ENCODE measurements around the gene NR6A1. TPM values are rescaled to one million over a fixed set of nuclear protein-coding genes. Genes with fewer than 3 reads are reported as not detected.

NR6A1 gene
- total RNA-seq, 2 donors from 2014 or later = 0.98 to 1.2 TPM

DNA sequence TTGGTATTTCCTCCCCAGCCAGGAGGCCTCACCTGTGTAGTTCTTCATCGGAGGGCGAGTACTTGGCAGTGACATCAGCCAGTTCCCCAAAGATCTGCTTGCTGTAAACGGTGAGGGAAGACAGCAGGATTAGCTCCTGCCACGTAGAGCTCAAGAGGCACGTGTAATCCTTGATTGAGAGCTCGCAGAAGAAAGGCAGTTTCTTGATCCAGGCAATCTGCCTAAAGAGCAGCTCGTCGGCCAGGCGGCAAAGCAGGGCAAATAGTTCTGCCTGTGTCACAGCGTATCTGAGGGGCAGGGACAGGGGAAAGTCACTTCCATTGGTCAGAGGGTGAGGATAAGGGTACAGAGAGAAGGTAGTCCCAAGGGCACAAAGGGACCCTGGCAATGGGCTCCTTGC, 235.3 kb downstream of the NR6A1 start:
- no peak for ATAC-seq (replicated peaks)
- no peak overlapping the region for H3K27ac Mint-ChIP-seq
- H3K36me3 Mint-ChIP-seq (ENCODE audit: low read depth) = no peaks in the 10 kb centered on the region
- H3K4me3 Mint-ChIP-seq = no peak overlapping the region
- no peaks in the 10 kb centered on the region for H3K4me1 Mint-ChIP-seq
- H3K9me3 Mint-ChIP-seq = no peaks in the 10 kb centered on the region
- peaks cover 5% of the 10 kb centered on the region for H3K27me3 Mint-ChIP-seq

- Mint-ChIP-seq H3K4me1 (no peaks in the 10 kb centered on the region), H3K9me3 (no peaks in the 10 kb centered on the region), H3K27me3 (no peaks in the 10 kb centered on the region), H3K4me3 (no peak overlapping the region), H3K36me3 (ENCODE audit: low read depth) (no peaks in the 10 kb centered on the region), H3K27ac (no peak overlapping the region)
- ATAC-seq (replicated peaks) = no peak
These were observed 238.2 kb downstream of the NR6A1 start for GRCh38 chr9:124532897-124533296.

DNA sequence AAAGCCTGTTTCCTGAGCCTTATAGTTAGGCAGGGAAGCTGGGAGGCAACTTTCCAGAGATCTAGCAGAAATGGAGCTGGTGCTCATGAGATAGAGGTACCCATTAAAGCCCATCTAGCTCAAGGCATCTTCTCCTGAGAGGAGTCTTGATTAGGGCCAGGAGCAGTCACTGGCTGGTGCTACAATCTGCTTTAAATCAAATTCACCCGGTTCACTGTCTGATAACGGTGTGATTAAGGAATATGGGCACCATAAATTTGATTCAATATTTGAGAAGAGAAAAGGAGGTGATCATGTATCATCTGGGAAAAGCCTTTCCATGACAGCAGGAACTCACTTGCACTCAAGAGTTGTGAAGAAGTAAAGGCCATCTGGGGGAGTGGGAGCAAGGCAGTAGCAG, 240.0 kb downstream of the NR6A1 start:
- Mint-ChIP-seq H3K4me3 (no peak overlapping the region), H3K36me3 (ENCODE audit: low read depth) (no peaks in the 10 kb centered on the region), H3K27ac (no peak overlapping the region), H3K27me3 (no peaks in the 10 kb centered on the region), H3K9me3 (no peaks in the 10 kb centered on the region), H3K4me1 (no peaks in the 10 kb centered on the region)
- no peak for ATAC-seq (replicated peaks)

- ATAC-seq (replicated peaks) = no peak
- Mint-ChIP-seq H3K27ac (no peak overlapping the region), H3K27me3 (no peaks in the 10 kb centered on the region), H3K9me3 (no peaks in the 10 kb centered on the region), H3K4me3 (no peak overlapping the region), H3K4me1 (no peaks in the 10 kb centered on the region), H3K36me3 (ENCODE audit: low read depth) (no peaks in the 10 kb centered on the region)
These were observed 240.9 kb downstream of the NR6A1 start for GRCh38 chr9:124530246-124530645.

DNA sequence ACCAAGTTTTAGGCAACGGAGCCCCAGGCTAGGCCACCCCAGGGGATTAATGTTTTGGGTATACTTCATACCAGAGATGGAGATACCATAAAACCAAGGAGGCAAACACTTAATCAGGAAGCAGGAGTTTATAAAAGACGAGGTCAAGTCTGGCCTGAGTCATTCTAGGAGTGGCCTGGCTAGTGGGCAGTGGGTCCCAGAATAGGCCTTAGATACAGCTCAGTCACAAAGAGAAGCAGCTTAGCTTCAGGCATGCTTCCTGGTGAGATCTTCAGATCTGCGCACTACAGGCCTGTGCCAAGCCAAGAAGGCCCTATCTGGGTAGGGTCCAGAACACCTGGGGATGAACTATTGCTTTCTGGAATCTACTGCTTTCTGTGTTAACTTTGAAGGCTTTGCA, 243.3 kb downstream of the NR6A1 start:
- ATAC-seq (replicated peaks) = no peak
- Mint-ChIP-seq H3K36me3 (ENCODE audit: low read depth) (no peaks in the 10 kb centered on the region), H3K27me3 (peaks cover 5% of the 10 kb centered on the region), H3K4me1 (no peaks in the 10 kb centered on the region), H3K27ac (no peak overlapping the region), H3K9me3 (no peaks in the 10 kb centered on the region), H3K4me3 (no peak overlapping the region)

GRCh38 chr9:124526174-124526573, 244.9 kb downstream of the NR6A1 start:
- Mint-ChIP-seq H3K9me3 (no peaks in the 10 kb centered on the region), H3K27ac (no peak overlapping the region), H3K36me3 (ENCODE audit: low read depth) (no peaks in the 10 kb centered on the region), H3K4me3 (no peak overlapping the region), H3K4me1 (no peaks in the 10 kb centered on the region), H3K27me3 (peaks cover 14% of the 10 kb centered on the region)
- no peak for ATAC-seq (replicated peaks)

- H3K27me3 Mint-ChIP-seq = peaks cover 23% of the 10 kb centered on the region
- ATAC-seq (replicated peaks) = no peak
- H3K27ac Mint-ChIP-seq = no peak overlapping the region
- H3K4me3 Mint-ChIP-seq = no peak overlapping the region
- no peaks in the 10 kb centered on the region for H3K4me1 Mint-ChIP-seq
- no peaks in the 10 kb centered on the region for H3K9me3 Mint-ChIP-seq
- no peaks in the 10 kb centered on the region for H3K36me3 Mint-ChIP-seq (ENCODE audit: low read depth)
These were observed 248.7 kb downstream of the NR6A1 start for GRCh38 chr9:124522121-124523098.

GRCh38 chr9:124521142-124521541, 250.0 kb downstream of the NR6A1 start:
- no peaks in the 10 kb centered on the region for H3K36me3 Mint-ChIP-seq (ENCODE audit: low read depth)
- no peak for ATAC-seq (replicated peaks)
- no peak overlapping the region for H3K4me3 Mint-ChIP-seq
- no peak overlapping the region for H3K27ac Mint-ChIP-seq
- H3K4me1 Mint-ChIP-seq = no peaks in the 10 kb centered on the region
- H3K9me3 Mint-ChIP-seq = no peaks in the 10 kb centered on the region
- peaks cover 23% of the 10 kb centered on the region for H3K27me3 Mint-ChIP-seq

DNA sequence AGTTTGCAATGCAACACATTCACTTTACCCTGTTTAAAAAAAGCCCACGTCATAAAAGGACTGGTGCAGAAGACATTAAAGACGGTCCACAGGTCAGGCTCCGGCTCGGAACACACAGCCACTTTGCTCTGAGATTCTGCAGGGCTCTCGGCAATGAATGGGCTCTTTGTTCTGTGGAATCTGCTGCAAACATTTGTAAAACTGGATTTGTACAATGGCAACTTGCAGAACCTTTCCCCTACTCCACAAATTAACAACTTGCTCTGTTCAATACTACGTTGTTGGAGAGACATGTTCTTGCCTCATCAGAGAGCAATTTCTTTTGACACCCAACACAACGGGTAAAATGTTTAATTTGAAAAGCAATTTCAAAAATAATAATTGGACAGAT, 250.9 kb downstream of the NR6A1 start:
- no peak overlapping the region for H3K4me3 Mint-ChIP-seq
- no peaks in the 10 kb centered on the region for H3K9me3 Mint-ChIP-seq
- no peaks in the 10 kb centered on the region for H3K4me1 Mint-ChIP-seq
- H3K27me3 Mint-ChIP-seq = peaks cover 23% of the 10 kb centered on the region
- no peak overlapping the region for H3K27ac Mint-ChIP-seq
- no peak for ATAC-seq (replicated peaks)
- no peaks in the 10 kb centered on the region for H3K36me3 Mint-ChIP-seq (ENCODE audit: low read depth)

GRCh38 chr9:124518116-124518515, 253.0 kb downstream of the NR6A1 start:
- Mint-ChIP-seq H3K27ac (no peak overlapping the region), H3K27me3 (peaks cover 22% of the 10 kb centered on the region), H3K9me3 (no peaks in the 10 kb centered on the region), H3K4me3 (no peak overlapping the region), H3K4me1 (no peaks in the 10 kb centered on the region), H3K36me3 (ENCODE audit: low read depth) (no peaks in the 10 kb centered on the region)
- ATAC-seq (replicated peaks) = no peak

DNA sequence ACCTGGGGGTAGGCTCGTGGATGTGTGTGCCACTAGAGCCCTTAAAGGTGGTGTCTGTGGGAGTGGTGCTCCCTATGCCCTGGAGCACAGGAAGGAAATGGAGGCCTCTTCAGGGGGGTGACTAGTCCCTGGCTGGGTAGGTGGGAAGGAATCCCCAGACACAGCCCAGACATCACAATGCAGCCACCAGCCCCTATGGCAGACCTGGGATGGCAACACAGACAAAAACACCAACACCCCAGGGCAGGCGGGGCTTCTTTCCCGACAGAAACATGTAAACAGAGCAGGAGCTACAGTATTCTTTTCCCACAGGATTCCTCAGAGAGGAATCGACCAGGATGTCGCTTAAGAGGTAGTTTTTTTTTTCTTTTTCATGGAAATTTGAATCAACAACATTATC, 253.5 kb downstream of the NR6A1 start:
- ATAC-seq (replicated peaks) = no peak
- H3K9me3 Mint-ChIP-seq = no peaks in the 10 kb centered on the region
- H3K36me3 Mint-ChIP-seq (ENCODE audit: low read depth) = no peaks in the 10 kb centered on the region
- H3K4me1 Mint-ChIP-seq = no peaks in the 10 kb centered on the region
- H3K4me3 Mint-ChIP-seq = no peak overlapping the region
- H3K27me3 Mint-ChIP-seq = peaks cover 21% of the 10 kb centered on the region
- H3K27ac Mint-ChIP-seq = no peak overlapping the region

DNA sequence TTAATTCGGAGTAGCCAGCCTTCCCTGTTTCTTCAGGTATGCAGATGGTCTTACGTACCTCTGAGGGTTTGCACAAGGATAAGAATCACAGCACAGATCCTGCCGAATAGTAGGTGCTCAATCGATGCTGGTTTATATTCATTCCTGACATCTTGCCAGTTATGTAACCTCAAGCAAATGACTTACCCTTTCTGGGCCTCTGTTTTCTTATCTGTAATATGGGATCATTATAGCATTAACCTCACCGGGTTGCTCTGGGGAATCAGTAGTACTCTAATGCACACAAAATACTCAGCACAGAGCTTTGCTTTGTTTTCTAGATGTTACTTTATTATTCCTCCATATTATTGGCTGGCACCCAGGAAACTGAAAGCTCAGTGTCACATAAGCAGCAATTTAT, 256.2 kb downstream of the NR6A1 start:
- Mint-ChIP-seq H3K27ac (no peak overlapping the region), H3K4me3 (no peak overlapping the region), H3K36me3 (ENCODE audit: low read depth) (no peaks in the 10 kb centered on the region), H3K9me3 (no peaks in the 10 kb centered on the region), H3K27me3 (peaks cover 15% of the 10 kb centered on the region), H3K4me1 (no peaks in the 10 kb centered on the region)
- no peak for ATAC-seq (replicated peaks)

DNA sequence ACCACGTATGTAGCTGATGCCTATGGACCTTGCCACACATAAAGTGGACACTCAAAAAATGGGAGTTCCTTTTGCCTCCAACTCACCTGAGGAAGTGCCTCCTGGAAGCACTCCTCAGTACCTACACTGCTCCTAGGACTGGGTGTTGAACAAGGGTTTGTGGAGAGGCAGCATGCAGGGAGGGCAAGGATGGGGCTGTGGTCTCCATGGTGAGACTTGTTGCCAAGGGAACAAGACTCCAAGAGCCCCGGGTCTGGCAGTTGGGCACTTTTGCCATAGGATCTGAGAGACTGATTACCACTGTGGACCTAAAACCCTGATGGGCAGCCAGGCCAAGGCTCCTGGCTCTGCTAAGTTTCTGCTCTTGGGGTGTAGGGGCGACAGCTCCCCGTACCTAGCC, 257.0 kb downstream of the NR6A1 start:
- no peak for ATAC-seq (replicated peaks)
- Mint-ChIP-seq H3K9me3 (no peaks in the 10 kb centered on the region), H3K27me3 (peaks cover 15% of the 10 kb centered on the region), H3K4me3 (no peak overlapping the region), H3K4me1 (no peaks in the 10 kb centered on the region), H3K27ac (no peak overlapping the region), H3K36me3 (ENCODE audit: low read depth) (no peaks in the 10 kb centered on the region)

GRCh38 chr9:124513376-124513994, 257.6 kb downstream of the NR6A1 start:
- Mint-ChIP-seq H3K9me3 (no peaks in the 10 kb centered on the region), H3K27me3 (peaks cover 15% of the 10 kb centered on the region), H3K36me3 (ENCODE audit: low read depth) (no peaks in the 10 kb centered on the region), H3K4me3 (no peak overlapping the region), H3K27ac (no peak overlapping the region), H3K4me1 (no peaks in the 10 kb centered on the region)
- no peak for ATAC-seq (replicated peaks)

GRCh38 chr9:124512806-124513204, 258.3 kb downstream of the NR6A1 start:
- H3K36me3 Mint-ChIP-seq (ENCODE audit: low read depth) = no peaks in the 10 kb centered on the region
- peaks cover 13% of the 10 kb centered on the region for H3K27me3 Mint-ChIP-seq
- no peak overlapping the region for H3K4me3 Mint-ChIP-seq
- no peaks in the 10 kb centered on the region for H3K4me1 Mint-ChIP-seq
- H3K27ac Mint-ChIP-seq = no peak overlapping the region
- no peaks in the 10 kb centered on the region for H3K9me3 Mint-ChIP-seq
- no peak for ATAC-seq (replicated peaks)
